DMS79 treated with DMSO at 0.1 percent for 48 hours (cell line): ENCODE measurements around the gene TUBGCP6.
A peak's percentile ranks its signal among the peaks of the same experiment; 100 is the strongest.

Source experiments
- DNase-seq: peaks from one replicate; lab custom pipeline; 2025; lab: John Stamatoyannopoulos, UW

TUBGCP6 gene

DNA sequence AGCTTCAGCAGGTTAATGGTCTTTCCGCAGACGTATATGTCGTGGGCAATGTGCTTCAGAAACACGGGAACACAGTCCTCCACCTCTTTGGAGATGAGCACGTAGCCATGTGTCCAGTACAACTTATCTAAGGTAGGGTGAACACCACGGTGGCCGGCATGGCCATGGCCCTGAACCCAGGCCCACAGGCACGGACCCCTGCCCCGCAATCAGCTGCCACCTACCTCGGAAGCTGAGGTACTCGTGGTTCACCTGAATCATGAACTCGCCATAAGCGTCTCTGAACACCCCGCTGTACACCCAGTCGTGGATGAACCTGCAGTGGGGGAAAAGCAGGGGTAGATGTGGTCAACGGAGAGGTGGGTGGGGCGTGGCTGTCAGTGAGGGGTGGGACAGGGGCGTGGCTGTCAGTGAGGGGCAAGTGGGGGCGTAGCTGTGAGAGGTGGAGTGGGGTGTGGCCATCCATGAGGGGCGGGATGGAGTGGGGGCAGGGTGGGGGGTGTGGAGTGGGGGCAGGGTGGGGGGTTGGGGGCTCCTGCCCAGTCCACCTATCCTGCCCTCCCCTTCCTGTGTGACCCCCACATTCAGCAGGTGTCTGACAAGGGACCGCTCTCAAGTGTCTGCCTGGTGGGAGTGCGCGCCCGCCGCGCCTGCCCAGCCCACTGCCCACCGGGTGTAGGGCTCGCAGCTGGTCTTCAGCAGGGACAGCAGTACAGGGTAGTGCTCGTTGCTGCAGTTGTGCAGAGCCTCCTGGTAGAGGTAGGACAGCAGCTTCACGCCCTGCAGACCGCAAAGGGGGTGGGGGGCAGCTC lies 18.6 kb downstream of the TUBGCP6 start:
- no peak for DNase-seq

DNA sequence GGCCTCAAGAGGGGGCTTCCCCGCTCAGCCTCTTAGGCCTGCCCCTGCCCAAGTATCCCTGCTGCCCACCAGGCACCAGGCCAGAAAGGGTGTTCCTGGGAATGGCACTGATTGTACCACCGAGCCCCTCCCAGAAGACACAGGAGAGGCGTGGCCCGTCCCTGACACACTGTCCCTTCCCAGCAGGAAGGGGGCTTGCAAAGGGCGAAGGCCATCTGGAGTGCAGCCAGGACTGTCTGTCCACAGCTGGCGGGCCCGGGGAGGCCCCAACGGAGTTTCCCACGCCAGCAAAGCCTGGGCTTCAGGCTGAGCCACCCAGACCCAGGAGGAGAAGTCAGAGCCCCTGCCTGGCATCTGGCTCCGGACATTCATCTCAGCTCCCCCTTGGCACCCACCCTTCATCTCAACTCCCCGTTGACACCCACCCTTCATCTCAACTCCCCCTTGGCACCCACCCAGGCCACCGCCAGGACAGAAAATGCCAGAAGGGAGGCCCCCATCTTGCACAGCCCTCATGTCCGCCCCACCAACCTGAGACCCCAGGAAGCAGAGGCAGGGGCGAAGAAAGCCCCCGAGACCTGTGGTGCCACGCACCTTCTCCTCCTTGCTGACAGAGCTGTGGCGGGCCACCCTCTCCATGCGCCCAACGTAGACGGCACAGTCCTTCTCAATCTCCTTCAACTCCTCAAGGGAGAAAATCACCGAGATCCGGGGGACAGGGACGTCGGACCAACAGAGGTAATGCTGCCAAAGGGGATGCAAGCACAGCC lies 19.4 kb downstream of the TUBGCP6 start:
- no peak for DNase-seq

DNA sequence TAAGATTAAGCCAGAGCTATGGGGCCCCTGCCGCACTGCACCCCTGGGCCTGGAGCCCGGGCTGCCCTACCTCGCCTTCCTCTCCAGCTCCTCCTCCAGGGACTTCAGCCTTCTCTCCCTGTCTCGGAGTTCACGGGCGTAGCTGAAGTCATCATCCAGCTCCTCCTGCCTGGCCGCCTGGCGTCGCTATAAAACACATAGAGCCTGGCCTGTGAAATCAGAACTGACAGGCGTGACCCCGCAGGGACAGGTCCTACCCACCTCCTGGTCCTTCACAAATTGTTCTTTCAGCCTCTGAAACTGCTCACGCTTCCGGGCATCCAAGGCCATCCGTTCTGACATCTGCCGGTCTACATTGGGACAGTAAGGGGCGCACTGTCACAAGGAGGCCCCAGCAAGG lies 20.8 kb downstream of the TUBGCP6 start:
- DNase-seq, result no peak

DNA sequence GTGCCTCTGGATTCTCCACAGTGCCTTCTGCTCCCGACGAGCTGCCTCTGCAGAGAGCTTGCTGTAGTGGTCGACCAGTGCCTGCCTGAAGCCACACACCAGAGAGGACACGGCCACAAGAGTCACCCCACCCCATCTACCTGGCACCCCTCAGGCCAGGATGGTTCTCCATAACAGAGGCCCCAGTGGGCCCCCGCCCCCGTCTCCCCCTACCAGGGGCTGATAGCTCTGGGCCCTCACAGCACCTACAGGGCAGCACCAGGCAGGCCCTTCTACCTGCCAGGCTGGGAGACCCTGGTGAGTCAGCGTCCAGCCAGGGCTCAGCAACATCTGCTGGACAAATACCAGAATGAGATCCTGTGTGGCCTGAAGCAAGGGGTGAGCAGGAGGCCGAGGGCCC lies 22.3 kb downstream of the TUBGCP6 start:
- no peak for DNase-seq

DNA sequence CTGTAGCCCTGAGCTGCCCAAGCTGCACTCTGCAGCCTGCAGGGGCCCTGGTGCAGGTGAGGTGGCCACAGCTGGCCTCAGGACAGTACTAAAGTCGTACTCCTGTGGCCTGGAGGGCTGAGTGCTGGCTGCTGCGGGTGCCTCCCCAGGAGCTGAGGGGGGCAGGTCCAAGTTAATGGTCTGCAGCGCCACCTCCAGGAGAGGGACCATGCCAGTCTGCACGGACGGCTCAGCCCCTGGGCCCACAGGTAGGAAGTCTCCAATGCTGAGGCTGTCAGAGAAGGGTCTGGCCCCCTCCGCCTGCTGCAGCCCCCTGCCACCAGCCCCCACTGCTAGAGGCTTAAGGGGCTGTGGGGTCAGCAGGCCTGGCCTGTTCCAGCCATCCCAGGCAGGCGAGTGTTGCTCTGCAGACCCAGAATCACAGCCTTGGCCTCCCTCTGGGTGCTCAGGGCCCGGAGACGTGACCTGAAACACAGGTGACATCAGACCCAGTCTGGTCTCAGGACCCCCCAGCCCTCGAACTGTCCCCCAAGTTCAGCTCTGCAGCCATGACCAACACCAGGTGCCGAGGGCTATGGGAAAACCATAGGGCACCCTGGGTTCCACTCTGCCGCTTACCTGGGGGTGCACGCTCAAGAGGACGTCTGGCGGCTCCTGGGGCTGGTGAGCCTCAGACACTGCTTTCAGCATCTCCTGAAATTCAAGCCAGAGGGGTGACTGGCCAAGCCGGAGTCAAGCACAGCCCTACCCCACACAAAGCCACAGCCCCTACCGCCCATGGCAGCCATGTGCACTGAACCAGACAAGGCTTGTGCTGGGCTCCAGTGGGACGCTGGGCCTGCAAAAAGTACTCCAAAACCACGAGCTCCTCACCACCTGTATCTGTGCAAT lies 23.2 kb downstream of the TUBGCP6 start:
- DNase-seq, result no peak

DNA sequence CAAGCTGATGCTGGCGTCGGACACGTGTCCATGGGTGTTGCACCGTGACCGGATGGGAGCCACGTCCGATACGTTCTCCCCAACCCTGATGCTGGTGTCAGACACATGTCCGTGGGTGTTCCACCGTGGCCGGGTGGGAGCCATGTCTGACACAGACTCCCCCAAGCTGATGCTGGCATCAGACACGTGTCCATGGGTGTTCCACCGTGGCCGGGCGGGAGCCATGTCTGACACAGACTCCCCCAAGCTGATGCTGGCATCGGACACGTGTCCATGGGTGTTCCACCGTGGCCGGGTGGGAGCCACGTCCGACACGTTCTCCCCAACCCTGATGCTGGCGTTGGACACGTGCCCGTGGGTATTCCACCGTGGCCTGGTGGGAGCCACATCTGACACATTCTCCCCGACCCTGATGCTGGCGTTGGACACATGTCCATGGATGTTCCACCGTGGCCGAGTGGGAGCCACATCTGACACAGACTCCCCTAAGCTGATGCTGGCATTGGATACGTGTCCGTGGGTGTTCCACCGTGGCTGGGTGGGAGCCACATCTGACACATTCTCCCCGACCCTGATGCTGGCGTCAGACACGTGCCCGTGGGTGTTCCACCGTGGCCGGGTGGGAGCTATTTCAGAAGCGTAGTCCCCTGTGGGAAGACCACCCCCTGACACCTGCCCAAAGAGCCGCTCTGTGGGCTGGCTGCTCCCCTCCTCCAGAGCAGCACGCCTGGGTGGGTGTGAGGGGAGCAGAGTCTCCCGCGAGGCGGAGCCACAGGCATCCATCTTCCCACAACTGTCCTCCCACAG lies 24.0 kb downstream of the TUBGCP6 start:
- DNase-seq, result no peak

DNA sequence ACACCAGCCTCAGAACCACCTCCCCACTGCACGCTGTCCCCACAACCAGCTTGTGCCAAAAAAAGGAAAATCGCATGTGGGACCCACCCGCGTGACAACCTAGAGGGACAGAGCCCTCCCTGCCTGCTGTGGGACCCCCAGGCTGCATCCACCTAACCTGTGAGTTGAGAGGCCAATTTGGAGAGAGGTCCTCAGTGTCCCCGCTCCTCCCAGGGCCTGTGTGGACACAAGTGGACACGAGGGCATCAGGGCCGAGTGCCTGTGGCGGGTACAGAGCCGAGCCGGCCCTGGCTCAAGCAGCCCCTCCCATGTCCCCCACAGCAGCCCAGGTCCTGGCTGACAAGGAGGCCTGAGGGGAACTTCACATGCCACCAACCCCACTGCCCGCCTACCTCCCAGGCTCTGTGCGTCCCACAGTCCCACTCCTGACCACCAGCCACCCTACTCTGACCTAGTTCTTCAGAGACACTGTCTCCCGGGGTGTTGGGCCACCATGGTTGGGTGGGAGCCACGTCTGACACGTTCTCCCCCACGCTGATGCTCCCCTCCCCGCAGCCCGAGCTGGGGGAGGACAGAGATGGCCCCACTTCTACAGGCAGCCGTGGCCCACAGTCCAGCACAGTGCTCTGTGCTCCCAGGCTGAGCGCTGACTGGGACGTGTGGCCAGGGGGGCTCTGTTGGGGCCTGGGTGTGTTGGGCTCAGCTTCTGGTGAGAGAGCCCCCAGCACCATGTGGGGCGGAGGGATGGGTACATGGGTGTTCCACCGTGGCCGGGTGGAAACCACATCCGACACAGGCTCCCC lies 24.8 kb downstream of the TUBGCP6 start:
- DNase-seq, result no peak

DNA sequence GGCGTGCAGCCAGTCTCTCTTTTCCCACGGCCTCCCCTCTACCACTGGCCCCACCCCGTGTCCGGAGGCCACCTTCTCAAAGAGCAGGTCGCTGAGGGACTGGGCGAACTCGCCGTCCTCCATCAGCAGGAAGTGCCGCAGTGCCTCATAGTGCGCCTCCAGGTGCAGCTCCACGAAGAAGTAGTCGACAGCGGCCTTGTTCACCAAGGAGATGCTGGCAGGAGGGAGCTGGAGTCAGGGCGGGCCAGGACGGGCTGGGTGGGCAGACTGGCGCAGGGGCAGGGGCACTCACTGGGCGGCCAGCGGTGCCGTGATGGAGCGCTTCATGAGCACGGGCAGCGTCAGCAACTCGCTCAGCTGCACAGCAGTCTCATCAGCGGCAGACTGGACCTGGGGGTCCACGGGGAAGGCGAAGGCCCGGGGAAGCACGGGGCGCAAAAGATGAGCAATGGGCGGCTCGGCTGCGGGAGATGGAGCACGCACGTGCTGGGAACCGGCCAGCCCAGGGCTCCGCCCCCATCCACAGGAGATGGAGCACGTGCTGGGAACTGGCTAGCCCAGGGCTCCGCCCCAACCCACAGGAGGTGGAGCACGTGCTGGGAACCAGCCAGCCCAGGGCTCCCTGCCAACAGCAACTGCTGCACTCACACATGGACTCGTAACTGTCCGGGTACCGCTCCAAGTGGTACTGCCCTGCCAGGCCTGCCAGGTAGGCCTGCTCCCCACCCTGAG lies 25.7 kb downstream of the TUBGCP6 start:
- peak; percentile 11 for DNase-seq

DNA sequence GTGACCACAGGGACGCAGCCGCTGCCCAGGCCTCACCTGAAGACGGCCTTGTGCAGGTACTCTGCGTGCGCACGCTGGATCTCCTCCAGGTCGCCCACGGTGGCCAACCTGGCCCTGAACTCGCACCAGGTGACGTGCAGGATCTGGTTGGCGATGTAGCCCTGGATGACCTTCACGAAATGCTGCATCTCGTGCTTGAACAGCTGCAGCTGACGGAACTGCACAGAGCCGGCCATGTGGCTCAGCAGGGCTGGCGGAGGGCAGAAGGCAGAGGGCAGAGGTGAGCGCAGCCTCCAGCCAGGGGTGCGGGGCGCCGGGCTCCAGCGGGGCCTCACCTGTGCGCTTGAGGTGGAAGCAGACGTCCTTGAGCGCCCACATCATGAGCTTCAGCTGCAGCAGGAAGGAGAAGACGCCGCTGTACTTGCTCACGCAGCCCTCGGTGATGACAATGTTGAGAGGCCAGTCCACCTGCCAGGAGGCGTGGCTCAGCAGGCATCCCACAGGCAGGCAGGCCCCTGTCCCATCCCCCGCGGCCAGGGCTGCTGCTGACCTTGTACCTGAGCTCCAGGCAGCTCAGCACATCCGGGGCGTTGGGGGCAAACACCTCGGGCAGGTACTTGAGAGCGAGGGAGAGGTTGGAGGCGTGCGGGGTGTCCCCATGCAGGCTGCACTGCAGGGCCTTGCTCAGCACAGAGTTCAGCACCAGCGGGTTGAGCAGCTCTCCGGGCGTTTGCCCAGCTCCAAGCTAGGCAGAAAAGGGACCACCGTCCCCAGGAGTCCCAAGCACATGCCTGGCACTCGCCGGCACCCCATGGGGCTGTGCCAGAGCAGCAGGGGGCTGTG lies 26.4 kb downstream of the TUBGCP6 start:
- peak; percentile 12 for DNase-seq

DNA sequence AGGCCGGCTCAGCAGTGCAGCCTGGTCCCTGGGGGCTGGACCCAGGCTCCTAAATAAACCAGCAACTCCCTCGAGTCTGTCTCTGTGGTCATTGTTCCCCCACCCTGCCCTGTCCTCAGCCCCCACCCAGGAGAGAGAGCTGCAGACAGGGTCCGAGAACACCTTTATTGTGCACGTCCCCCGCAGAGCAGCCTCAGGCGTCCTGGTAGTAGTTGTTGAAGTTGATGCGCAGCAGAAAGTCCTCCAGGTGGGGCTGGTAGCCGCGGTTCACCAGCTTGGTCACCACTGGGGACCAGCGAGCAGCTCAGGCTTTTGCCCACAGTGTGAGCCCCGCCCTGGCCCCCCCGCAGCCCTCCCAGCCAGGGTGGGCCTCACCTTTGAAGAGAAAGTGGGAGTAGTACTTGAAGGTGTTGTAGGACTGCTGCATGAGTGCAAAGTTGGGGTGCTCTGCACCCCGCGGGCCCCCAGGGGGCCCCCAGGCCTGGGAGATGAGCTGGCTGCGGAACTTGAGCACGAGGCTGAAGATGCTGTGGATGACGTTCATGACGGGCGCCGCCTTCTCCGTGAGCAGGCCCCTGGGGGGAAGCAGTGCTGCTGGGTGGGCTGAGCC lies 27.2 kb downstream of the TUBGCP6 start:
- no peak for DNase-seq

DNA sequence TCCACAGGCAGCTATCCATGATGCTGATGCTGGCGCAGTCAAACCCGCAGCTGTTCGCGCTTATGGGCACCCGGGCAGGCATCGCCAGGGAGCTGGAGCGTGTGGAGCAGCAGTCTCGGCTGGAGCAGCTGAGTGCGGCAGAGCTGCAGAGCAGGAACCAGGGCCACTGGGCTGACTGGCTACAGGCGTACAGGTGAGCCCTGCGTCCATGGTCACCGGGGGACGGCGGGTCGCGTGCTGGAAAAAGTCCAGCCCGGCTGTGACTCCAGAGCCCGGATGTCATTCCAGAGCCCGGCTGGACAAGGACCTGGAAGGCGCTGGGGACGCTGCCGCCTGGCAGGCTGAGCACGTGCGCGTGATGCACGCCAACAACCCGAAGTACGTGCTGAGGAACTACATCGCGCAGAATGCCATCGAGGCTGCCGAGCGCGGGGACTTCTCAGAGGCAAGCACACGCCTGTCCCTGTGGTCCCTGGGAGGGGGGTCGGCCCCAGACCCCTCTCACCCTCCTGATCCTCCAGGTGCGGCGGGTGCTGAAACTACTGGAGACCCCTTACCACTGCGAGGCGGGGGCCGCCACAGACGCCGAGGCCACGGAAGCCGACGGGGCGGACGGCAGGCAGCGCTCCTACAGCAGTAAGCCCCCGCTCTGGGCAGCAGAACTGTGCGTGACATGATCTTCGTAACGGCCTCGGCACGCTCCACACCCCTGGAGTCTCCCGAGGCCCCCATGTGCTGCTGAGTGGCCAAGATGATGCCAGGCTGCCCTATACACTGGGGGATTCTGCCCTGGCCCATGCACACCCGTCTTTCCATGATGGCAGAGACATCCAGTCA lies 27.9 kb downstream of the TUBGCP6 start:
- no peak for DNase-seq

DNA sequence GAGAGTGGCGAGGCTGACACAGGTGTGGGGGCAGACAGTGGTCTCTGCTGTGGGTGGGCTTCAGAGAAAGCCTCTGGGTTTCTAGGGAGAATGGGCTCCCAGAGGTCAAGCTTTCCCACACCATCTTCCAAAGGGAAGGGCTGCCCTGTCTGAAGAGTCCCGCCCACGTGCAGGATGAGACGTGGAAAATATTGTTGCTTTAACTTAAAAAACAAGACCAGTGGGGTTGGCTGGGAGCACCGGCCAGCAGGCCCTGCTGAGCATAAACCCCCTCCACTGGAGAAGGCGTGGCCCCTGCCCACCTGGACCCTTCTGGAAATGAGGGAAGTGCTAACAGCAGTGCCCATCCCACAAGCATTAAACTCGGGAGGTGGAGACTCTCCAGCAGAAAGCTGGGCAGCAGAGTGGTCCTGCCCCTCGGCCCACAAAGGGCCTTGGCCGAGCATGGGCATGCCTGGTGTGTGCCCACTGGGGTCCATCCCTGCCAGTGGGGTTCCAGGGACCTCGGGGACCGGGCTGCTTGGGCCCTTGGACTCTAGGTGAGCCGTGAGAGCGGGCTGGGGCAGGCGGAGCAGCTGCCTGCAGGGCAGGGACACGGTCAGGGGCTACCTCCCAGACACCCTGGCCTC lies 28.7 kb downstream of the TUBGCP6 start:
- no peak for DNase-seq

DNA sequence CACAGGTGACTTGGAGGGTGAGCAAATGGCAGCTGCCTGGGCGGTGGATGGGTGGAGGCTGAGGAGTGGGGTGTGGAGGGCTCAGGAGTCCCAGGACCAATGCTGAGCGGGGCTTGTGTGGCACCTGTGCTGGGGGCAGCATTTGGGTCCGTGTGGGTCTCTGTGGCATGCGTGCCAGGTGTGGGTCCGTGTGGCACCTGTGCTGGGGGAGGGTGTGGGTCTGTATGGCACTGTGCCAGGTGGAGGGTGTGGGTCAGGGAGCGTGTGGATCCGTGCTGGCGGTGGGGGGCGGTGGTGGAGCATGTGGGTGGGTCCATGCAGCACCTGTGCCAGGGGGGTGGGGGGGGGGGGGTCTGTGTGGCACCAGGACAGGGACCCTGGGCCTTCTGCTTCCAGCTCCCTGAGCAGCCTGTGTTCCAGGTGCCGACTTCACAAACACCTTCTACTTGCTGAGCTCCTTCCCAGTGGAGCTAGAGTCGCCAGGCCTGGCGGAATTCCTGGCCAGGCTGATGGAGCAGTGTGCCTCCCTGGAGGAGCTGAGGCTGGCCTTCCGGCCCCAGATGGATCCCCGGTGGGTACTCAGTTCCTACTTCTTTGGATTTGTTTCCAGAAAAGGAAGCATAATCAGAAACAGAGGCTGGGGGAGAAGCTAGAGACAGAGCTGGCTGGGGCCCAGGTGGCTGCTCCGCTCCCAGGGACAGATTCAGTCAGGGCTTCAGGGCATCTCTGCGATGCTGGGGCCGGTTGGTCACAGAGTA lies 29.3 kb downstream of the TUBGCP6 start:
- DNase-seq, result no peak

DNA sequence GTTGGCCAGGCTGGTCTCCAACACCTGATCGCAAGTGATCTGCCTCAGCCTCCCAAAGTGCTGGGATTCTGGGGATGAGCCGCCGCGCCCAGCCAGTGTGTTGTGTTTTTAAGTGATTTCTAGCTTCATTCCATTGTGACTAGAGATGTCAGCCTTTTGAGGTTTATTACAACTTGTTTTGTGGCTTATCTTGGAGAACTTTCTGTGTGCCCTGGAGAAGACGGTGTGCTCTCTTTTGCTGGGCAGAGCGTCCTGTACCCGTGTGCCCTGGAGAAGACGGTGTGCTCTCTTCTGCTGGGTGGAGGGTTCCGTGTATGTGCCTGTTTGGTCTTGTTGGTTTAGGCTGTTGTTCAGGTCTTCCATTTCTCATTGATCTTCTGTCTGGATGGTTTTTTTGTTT lies 31.6 kb downstream of the TUBGCP6 start:
- DNase-seq, result no peak

DNA sequence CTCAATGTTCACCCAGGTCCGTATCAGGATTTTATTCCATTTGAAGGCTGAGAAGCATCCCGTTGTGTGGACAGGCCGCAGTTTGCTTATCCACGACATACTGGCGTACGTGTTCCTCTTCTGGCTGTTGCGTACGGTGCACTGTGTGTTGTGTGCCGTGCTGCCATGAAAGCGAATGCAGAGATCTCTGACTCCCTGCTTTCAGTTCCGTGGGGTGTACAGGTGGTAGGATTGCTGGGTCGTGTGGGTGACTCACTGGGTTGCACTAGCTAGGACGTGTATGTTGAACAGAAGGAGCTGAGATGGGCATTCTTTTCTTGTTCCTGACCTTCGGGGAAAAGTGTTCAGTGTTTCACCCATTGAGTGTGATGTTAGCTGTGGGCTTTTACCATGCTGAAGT lies 33.7 kb downstream of the TUBGCP6 start:
- no peak for DNase-seq

DNA sequence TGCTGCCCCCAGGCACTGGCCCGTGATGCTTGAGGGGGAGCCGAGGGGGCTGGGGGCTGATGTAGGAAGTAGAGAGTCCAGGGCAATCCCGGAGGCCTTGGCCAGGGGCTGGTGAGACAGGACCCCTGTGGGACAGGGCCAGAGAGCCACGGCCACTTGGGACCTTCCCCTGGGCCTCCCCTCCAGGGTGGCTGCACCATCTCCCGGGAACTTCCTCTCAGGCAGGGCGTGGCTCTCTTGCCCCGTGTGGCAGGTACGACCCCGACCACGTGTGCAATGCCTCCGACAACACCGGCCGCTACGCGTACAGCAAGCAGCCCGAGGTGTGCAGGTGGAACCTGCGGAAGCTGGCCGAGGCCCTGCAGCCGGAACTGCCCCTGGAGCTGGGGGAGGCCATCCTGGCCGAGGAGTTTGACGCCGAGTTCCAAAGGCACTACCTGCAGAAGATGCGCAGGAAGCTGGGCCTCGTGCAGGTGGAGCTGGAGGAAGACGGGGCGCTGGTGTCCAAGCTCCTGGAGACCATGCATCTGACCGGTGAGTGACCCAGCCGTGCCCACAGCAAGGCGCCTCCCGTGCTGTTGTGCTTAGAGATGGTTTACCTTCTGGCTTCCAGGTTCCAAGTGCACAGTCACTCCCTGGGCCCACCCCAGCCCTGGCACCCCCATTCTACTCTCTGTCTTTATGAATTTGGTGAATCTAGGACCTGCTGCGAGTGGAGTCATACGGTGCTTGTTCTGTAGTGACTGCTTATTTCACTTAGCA lies 34.3 kb downstream of the TUBGCP6 start:
- no peak for DNase-seq
